SK-N-MC (cell line): ENCODE measurements around the gene PIK3R1.

Source experiments
- EZH2 ChIP-seq: fragments of 200-600 bp; sonication (generic); IDR thresholded peaks from one replicate; pipeline ENCODE4 v1.6.1; 2017; ENCODE audit warnings: antibody characterized with exemption
- POLR2AphosphoS5 ChIP-seq: IDR thresholded peaks from 2 replicates; pipeline ENCODE4 v1.6.1; 2012; ENCODE audit warnings: mild to moderate bottlenecking, low read depth, low read length, borderline replicate concordance

DNA sequence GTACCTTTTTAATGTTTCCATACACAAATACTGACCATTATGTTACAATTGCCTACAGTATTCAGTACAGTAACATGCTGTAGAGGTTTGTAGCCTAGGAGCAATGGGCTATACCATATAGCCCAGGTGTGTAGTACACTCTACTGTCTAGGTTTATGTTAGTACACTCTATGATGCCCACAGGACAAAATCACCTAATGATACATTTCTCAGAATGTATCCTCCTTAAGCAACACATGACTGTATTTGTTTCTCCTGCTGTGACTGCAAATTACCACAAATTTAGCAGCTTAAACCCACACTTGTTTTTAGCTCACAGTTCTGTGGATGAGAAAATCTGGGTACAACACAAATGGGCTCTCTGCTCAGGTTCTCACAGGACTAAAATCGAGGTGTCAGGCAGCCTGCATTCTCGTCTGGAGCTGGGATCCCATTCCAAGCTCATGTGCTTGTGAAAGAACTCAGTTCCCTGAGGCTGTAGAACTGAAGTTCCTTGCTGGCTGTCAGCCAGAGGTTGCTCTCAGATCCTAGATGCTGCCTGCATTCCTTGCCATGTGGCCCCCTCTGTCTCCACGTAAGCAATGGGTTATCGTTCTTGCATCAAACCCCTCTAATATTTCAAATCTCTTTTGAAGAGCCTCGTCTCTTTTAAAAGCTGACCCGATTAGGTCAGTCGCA lies 38.6 kb upstream of the PIK3R1 start:
- TF ChIP-seq POLR2AphosphoS5: no peak
- no peak for TF ChIP-seq EZH2
